H54 (cell line): ENCODE data around the gene DOC2A.

Source experiments
- DNase-seq: peaks from one replicate; pipeline ENCODE4 v3.0.0; 2011; ENCODE audit warnings: low spot score, mixed read lengths; ENCODE audit not compliant: insufficient read length
- FAIRE-seq: peaks from 3 replicates; lab custom pipeline; 2011; peaks lifted over from hg19 to GRCh38; lab: Jason Lieb, UNC
- POLR2A ChIP-seq: IDR thresholded peaks from 2 replicates; pipeline ENCODE4 v1.6.1; 2011; ENCODE audit warnings: low read depth, mild to moderate bottlenecking, low read length

Gene DOC2A

GRCh38 chr16:30005341-30006094, 5.3 kb downstream of the DOC2A start:
- no peak for DNase-seq
- FAIRE-seq, result no peak
- no peak for TF ChIP-seq POLR2A

GRCh38 chr16:30004811-30005242, 6.0 kb downstream of the DOC2A start:
- TF ChIP-seq POLR2A, result no peak
- no peak for FAIRE-seq
- DNase-seq, result no peak

- no peak for DNase-seq
- FAIRE-seq, result no peak
- no peak for TF ChIP-seq POLR2A
Observed at GRCh38 chr16:30004424-30004776, 6.4 kb downstream of the DOC2A start.

- TF ChIP-seq POLR2A, result no peak
- FAIRE-seq (no peak), DNase-seq (no peak)
Observed at GRCh38 chr16:30003670-30004423, 7.0 kb downstream of the DOC2A start.

GRCh38 chr16:30002614-30003346, 8.0 kb downstream of the DOC2A start:
- no peak for FAIRE-seq
- TF ChIP-seq POLR2A, result no peak
- no peak for DNase-seq

- FAIRE-seq (no peak), DNase-seq (no peak)
- no peak for TF ChIP-seq POLR2A
Observed at GRCh38 chr16:30000735-30001631, 9.8 kb downstream of the DOC2A start.

GRCh38 chr16:29999605-30000004, 11.2 kb downstream of the DOC2A start:
- TF ChIP-seq POLR2A, result no peak
- DNase-seq (no peak), FAIRE-seq (no peak)

GRCh38 chr16:29996766-29997250, 14.0 kb downstream of the DOC2A start:
- no peak for FAIRE-seq
- DNase-seq, result no peak
- TF ChIP-seq POLR2A, result no peak

GRCh38 chr16:29995911-29996765, 14.7 kb downstream of the DOC2A start, which contains the start of gene INO80E:
TSS of gene INO80E (plus strand) at chr16:29996241. CDS start at chr16:29996311, 70 bp downstream.
- TF ChIP-seq POLR2A, result peak; percentile 64
- peak; percentile 99 for DNase-seq
- no peak for FAIRE-seq

GRCh38 chr16:29995324-29995910, 15.4 kb downstream of the DOC2A start, which contains the start of gene HIRIP3:
TSS of gene HIRIP3 (minus strand) at chr16:29995617. CDS start at chr16:29995605, 12 bp downstream.
- no peak for FAIRE-seq

GRCh38 chr16:29994600-29995323, 16.1 kb downstream of the DOC2A start:
- FAIRE-seq (no peak), DNase-seq (no peak)
- TF ChIP-seq POLR2A, result no peak

More at GRCh38 chr16:29995324-29995910, 15.4 kb downstream of the DOC2A start, which contains the start of gene HIRIP3:
- peak; percentile 82 for DNase-seq
- peak; percentile 48; the same call in 1 of the 2 replicates for TF ChIP-seq POLR2A
